Measurements from ENCODE around the gene IL23R.

- TF ChIP-seq, protein P1, sequence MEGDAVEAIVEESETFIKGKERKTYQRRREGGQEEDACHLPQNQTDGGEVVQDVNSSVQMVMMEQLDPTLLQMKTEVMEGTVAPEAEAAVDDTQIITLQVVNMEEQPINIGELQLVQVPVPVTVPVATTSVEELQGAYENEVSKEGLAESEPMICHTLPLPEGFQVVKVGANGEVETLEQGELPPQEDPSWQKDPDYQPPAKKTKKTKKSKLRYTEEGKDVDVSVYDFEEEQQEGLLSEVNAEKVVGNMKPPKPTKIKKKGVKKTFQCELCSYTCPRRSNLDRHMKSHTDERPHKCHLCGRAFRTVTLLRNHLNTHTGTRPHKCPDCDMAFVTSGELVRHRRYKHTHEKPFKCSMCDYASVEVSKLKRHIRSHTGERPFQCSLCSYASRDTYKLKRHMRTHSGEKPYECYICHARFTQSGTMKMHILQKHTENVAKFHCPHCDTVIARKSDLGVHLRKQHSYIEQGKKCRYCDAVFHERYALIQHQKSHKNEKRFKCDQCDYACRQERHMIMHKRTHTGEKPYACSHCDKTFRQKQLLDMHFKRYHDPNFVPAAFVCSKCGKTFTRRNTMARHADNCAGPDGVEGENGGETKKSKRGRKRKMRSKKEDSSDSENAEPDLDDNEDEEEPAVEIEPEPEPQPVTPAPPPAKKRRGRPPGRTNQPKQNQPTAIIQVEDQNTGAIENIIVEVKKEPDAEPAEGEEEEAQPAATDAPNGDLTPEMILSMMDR (IDR thresholded peaks at IDR 0.05 in 8 of 11, conservative IDR thresholded peaks at IDR 0.05 in 3 of 11) = no peak
- no peak for TF ChIP-seq POLR2AphosphoS5 (IDR thresholded peaks at IDR 0.05)
Observed at GRCh38 chr1:67191668-67192520, 25.6 kb downstream of the IL23R start.

Data from spleen (tissue), 7 donors.